Activated CD4-positive, alpha-beta T cell treated with anti-CD3 and anti-CD28 coated beads for 48 hours (primary cell): ENCODE data around the gene MED22.
"Not testable (repeated sequence)": the region's sequence is repeated elsewhere in the genome, so short reads cannot be mapped to it uniquely, and the experiment has no call there.

Source experiments
- DNase-seq: peaks from one replicate; pipeline ENCODE4 v3.0.0-alpha.2; 2020

The MED22 gene

DNA sequence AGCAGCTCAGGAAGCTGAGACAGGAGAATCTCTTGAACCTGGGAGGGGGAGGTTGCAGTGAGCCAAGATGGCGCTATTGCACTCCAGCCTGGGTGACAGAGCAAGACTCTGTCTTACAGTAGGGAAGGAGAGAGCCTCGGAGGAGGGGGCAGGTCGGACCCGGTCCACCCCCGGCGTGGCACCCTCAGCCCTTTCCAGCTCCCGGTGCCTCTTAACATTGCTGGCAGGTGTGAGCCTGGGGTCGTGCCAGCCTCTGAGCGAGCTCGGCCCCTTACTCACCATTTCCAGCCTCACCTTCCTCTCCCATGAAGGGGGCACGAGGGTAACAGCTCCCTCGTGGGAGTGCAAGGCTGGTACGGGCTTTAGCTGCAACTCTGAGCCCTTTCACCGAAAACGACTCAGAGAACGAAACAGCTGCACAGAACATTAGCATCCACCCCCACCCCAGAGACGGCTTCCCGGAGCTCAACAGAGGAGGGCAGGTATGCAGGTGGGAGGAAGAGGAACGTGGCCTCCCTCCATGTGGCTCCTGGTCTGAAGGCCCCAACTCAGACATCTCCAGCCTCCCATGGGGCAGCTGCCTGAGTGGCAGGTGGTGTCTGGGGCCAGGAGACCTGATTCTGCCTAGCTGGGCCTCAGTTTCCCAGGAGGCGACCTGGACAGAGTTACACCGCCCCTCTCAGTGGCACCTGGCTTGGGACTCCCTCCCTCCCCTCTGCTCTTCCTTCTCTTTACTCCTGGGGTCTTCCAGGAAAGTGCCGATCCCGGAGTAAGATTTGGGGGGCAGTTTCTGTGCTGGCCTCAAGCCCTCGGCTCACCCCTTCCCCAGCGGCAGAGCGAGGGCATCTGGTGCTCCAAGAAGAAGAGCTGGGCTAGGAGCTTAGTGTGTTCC lies 44.4 kb downstream of the MED22 start:
- no peak for DNase-seq

DNA sequence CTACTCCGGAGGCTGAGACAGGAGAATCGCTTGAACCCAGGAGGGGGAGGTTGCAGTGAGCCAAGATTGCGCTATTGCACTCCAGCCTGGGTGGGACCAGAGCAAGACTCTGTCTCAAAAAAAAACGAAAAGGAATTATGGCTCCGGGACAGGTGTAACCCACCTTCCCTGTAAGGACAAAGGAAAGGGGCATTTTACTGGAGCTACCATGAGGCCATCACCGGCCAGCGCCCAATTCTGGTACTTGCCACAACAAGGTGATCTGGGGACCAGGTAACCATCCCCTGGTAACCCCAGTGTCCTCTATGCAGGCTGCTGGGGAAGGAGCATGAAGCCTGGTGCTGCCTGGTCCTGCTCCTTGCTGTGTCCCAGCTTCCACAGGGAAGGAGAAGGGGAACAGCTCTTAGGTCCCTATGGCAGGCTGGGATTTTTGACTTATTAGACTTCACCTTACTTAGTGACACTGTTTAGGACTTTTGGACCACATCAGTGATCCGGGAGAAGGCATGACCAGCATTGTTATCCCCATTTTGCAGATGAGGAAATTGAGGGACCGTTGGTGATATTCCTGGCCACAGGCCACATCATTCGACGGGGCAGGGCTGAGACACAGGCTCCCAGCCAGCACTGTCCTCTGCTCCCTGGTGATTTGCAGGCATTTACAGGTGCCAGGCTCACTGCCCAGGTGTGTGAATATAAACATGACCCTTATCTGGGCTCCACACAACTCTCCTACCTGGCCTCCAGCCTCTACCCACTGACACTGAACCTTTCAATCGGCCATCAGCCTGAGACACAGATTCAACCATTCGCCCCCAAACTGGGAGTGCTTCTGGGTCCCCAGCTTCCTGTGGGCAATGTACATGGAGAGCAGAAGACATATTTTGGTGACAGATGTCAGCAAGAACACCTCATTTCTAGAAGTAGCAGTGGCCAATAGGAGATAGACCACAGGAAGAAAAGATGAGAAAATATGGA lies 46.4 kb downstream of the MED22 start:
- DNase-seq, result no peak

DNA sequence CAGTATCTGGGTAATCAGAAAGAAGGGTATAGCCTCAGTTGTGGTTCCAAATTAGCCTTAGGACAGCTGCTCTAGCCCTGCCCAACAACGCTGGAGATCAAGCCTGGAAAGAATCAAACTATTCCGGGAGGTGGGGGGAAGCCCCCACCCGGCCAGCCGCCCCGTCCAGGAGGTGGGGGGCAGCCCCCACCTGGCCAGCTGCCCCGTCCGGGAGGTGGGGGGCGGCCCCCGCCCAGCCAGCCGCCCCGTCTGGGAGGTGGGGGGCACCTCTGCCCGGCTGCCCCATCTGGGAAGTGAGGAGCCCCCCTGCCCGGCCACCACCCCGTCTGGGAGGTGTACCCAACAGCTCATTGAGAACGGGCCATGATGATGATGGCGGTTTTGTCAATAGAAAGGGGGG lies 47.9 kb downstream of the MED22 start:
- not testable (repeated sequence) for DNase-seq

DNA sequence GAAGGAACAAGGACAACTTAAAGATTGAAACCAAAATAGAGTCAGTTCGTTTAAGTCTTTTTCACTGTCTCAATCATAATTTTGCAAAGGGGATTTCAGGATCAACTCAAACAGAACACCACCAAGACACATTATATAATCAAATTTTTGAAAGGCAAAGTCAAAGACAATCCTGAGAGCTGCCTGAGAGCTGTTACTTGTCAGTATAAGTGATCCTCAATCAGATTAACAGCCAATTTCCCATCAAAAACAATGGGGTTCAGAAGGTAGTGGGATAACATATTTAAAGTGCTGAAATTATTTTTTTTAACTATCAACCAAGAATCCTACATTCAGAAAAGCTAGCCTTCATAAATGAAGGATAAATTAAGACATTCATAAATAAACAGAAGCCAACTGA lies 53.7 kb downstream of the MED22 start:
- no peak for DNase-seq

DNA sequence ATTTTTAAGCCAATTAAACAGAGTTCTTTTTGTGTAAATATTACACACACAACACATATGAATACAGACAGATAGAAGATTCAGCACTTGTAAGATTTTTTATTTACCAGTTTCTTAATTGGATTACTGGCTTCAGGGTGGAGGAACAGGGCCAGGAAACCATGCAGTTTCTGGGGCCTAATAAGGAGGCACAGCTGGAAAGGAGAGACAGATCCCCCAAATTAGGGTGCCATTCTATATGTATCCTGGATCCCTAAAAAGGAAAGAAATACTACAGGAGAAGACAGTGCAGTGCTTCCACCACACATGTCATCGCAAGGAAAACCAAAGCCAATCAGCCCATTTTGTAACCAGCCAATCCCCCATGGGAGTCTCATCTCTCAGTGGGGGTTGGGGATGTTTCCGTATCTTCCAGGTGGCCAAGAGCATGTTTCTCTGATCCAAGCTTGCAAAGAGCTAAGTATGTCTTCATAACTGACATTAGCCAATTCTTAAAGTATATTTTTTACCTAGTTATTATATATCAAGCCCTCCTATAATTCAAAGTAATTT lies 57.1 kb downstream of the MED22 start:
- DNase-seq, result peak; percentile 14
